DND-41 (cell line): ENCODE measurements around the gene LRRC70.
"Not testable (repeated sequence)": the region's sequence is repeated elsewhere in the genome, so short reads cannot be mapped to it uniquely, and the experiment has no call there.

Experiments used
- ATAC-seq: fragments of 200-7000 bp; cut with Tn5 transposase; 3 replicates; pipeline ENCODE4 v1.9.1; 2021; ENCODE audit warnings: low read depth; ENCODE audit not compliant: insufficient read depth
- DNase-seq: peaks from one replicate; pipeline ENCODE4 v3.0.0-alpha.2; 2020
- H2AFZ ChIP-seq: 2 replicates; pipeline ENCODE4 v1.6.0; 2012; ENCODE audit warnings: low read depth, low read length
- H3K27ac ChIP-seq: 2 replicates; pipeline ENCODE4 v1.5.1; 2012; ENCODE audit warnings: low read length, inconsistent platforms
- H3K27me3 ChIP-seq: fragments of 200-600 bp; sonication (generic); 2 replicates; pipeline ENCODE4 v1.6.0; 2012; ENCODE audit warnings: low read length, mild to moderate bottlenecking, inconsistent platforms; ENCODE audit not compliant: insufficient read depth, poor library complexity
- H3K36me3 ChIP-seq: 2 replicates; pipeline ENCODE4 v1.5.1; 2012; ENCODE audit warnings: low read length, inconsistent platforms; ENCODE audit not compliant: insufficient read depth
- H3K4me1 ChIP-seq: 2 replicates; pipeline ENCODE4 v1.5.1; 2012; ENCODE audit warnings: mild to moderate bottlenecking, low read length; ENCODE audit not compliant: insufficient read depth
- H3K4me2 ChIP-seq: 2 replicates; pipeline ENCODE4 v1.6.0; 2012; ENCODE audit warnings: mild to moderate bottlenecking, moderate library complexity, low read length, inconsistent platforms; ENCODE audit not compliant: insufficient read depth
- H3K4me3 ChIP-seq, 2 experiments: fragments of 200-600 bp in 1 of 2; shearing (Covaris generic) in 1 of 2; 2 replicates each; pipeline ENCODE4 v1.5.1; 2012 to 2016; ENCODE audit warnings: inconsistent platforms in 2 of 2, low read length in 2 of 2, mild to moderate bottlenecking in 2 of 2, low read depth in 1 of 2, moderate library complexity in 1 of 2
- H3K79me2 ChIP-seq: 2 replicates; pipeline ENCODE4 v1.6.0; 2012; ENCODE audit warnings: low read length, inconsistent platforms; ENCODE audit not compliant: insufficient read depth
- H3K9ac ChIP-seq: 2 replicates; pipeline ENCODE4 v1.6.0; 2012; ENCODE audit warnings: low read depth, mild to moderate bottlenecking, inconsistent platforms, low read length, moderate library complexity
- H3K9me3 ChIP-seq: 2 replicates; pipeline ENCODE4 v1.5.1; 2012; ENCODE audit warnings: low read length, moderate library complexity, mild to moderate bottlenecking, inconsistent platforms; ENCODE audit not compliant: insufficient read depth, severe bottlenecking
- H4K20me1 ChIP-seq: 2 replicates; pipeline ENCODE4 v1.6.0; 2012; ENCODE audit warnings: low read length; ENCODE audit not compliant: insufficient read depth
- CTCF ChIP-seq: IDR thresholded peaks from 2 replicates; pipeline ENCODE4 v1.5.1; 2012; ENCODE audit warnings: borderline replicate concordance, low read length, moderate library complexity, mild to moderate bottlenecking; ENCODE audit not compliant: poor library complexity, severe bottlenecking; ENCODE audit errors: extremely low read depth
- EZH2 ChIP-seq: IDR thresholded peaks from 3 replicates; pipeline ENCODE4 v1.6.1; 2012; ENCODE audit warnings: borderline replicate concordance, low read depth, mild to moderate bottlenecking, moderate library complexity, low read length, inconsistent platforms; ENCODE audit not compliant: severe bottlenecking

LRRC70 gene

GRCh38 chr5:62620761-62621160, 42.1 kb downstream of the LRRC70 start:
- DNase-seq, result no peak
- Histone ChIP-seq H3K27ac (no peak overlapping the region), H3K4me1 (no peaks in the 10 kb centered on the region), H3K9me3 (no peaks in the 10 kb centered on the region), H2AFZ (no peak overlapping the region), H3K27me3 (no peaks in the 10 kb centered on the region), H4K20me1 (no peaks in the 10 kb centered on the region), H3K79me2 (no peaks in the 10 kb centered on the region), H3K4me2 (no peak overlapping the region), H3K4me3 (no peak overlapping the region), H3K9ac (no peak overlapping the region), H3K36me3 (no peaks in the 10 kb centered on the region)
- TF ChIP-seq CTCF (no peak), EZH2 (no peak)
- ATAC-seq, result no peak

- Histone ChIP-seq H2AFZ (no peak overlapping the region), H3K27ac (no peak overlapping the region), H3K36me3 (no peaks in the 10 kb centered on the region), H3K27me3 (no peaks in the 10 kb centered on the region), H3K4me1 (no peaks in the 10 kb centered on the region), H3K9me3 (no peaks in the 10 kb centered on the region), H3K79me2 (no peaks in the 10 kb centered on the region), H3K9ac (no peak overlapping the region), H3K4me2 (no peak overlapping the region), H3K4me3 (no peak overlapping the region), H4K20me1 (no peaks in the 10 kb centered on the region)
- no peak for DNase-seq
- TF ChIP-seq EZH2, result no peak
- TF ChIP-seq CTCF, result no peak
- ATAC-seq, result no peak
Measured at GRCh38 chr5:62621280-62621679, 42.7 kb downstream of the LRRC70 start.

GRCh38 chr5:62623271-62623670, 44.7 kb downstream of the LRRC70 start:
- H3K4me2 ChIP-seq, result no peak overlapping the region
- DNase-seq, result no peak
- no peak overlapping the region for H3K27ac ChIP-seq
- no peak for TF ChIP-seq EZH2
- TF ChIP-seq CTCF, result no peak
- H3K9ac ChIP-seq, result no peak overlapping the region
- H3K4me1 ChIP-seq, result no peaks in the 10 kb centered on the region
- no peaks in the 10 kb centered on the region for H3K27me3 ChIP-seq
- H3K36me3 ChIP-seq, result peaks cover 14% of the 10 kb centered on the region
- no peak for ATAC-seq
- no peaks in the 10 kb centered on the region for H3K9me3 ChIP-seq
- no peaks in the 10 kb centered on the region for H4K20me1 ChIP-seq
- H2AFZ ChIP-seq, result no peak overlapping the region
- H3K79me2 ChIP-seq, result no peaks in the 10 kb centered on the region
- no peak overlapping the region for H3K4me3 ChIP-seq

GRCh38 chr5:62624436-62624835, 45.8 kb downstream of the LRRC70 start:
- not testable (repeated sequence) for H3K4me1 ChIP-seq, H3K27me3 ChIP-seq, H4K20me1 ChIP-seq, DNase-seq, H3K27ac ChIP-seq, H3K9me3 ChIP-seq, ATAC-seq, H2AFZ ChIP-seq, H3K79me2 ChIP-seq, H3K9ac ChIP-seq, H3K4me2 ChIP-seq, H3K4me3 ChIP-seq
- peaks cover 25% of the 10 kb centered on the region for H3K36me3 ChIP-seq
